HepG2 (cell line): ENCODE data around the gene DOCK2. TPM values are rescaled to one million over a fixed set of nuclear protein-coding genes. Genes with fewer than 3 reads are reported as not detected.
A peak's percentile ranks its signal among the peaks of the same experiment; 100 is the strongest.

Source experiments
- ATAC-seq: fragments of 200-7000 bp; cut with Tn5 transposase; 3 replicates; pipeline ENCODE4 v1.9.1; 2020; ENCODE audit warnings: mild to moderate bottlenecking, moderate library complexity
- BruUV-seq: library from RNA; stranded (reverse); fragments of 400-500 nt; replicated peaks from 2 replicates; lab custom pipeline; 2021; lab: Mats Ljungman, UMichigan
- CTCF ChIA-PET: fragments of 300-600 bp; formaldehyde crosslinking; extraction: SDS; loops from one replicate; lab custom pipeline; 2021; ENCODE audit warnings: low total read pairs, inconsistent platforms, low intra/inter-chr PET ratio; lab: Yijun Ruan, JAX
- POLR2A ChIA-PET: fragments of 350-600 bp; sonication (Branson Sonifier 250); formaldehyde crosslinking; loops from one replicate; lab custom pipeline; 2020; ENCODE audit warnings: antibody characterized with exemption, inconsistent platforms; lab: Yijun Ruan, JAX
- DNase-seq: peaks from one replicate; pipeline ENCODE4 v3.0.0-alpha.2; 2015; ENCODE audit warnings: low spot score
- FAIRE-seq: peaks from 3 replicates; lab custom pipeline; 2011; peaks lifted over from hg19 to GRCh38; lab: Jason Lieb, UNC
- H2AFZ ChIP-seq: one replicate; pipeline ENCODE4 v1.6.1; 2011; ENCODE audit warnings: low read length, inconsistent platforms
- H3K27ac ChIP-seq: fragments of 300-600 bp; 3 replicates; pipeline ENCODE4 v1.8.0; 2011; ENCODE audit warnings: mixed run types, mild to moderate bottlenecking, mixed read lengths, low read length, inconsistent platforms; ENCODE audit not compliant: insufficient read depth; ENCODE audit errors: extremely low read length
- H3K27me3 ChIP-seq, 2 experiments: fragments of 200-600 bp in 1 of 2; 2 replicates in 1 of 2; 3 replicates in 1 of 2; pipeline versions ENCODE4 v1.6.0 to v1.8.0; 2011; ENCODE audit warnings: low read length in 2 of 2, mild to moderate bottlenecking in 2 of 2, moderate library complexity in 2 of 2, inconsistent platforms in 1 of 2; ENCODE audit not compliant: insufficient read depth in 2 of 2, control insufficient read depth in 1 of 2
- H3K36me3 ChIP-seq, 2 experiments: fragments of 200-600 bp in 1 of 2; replicated peaks in 1 of 2; 2 replicates in 1 of 2; 3 replicates in 1 of 2; pipeline versions ENCODE4 v1.5.1 to v1.8.0; 2011; ENCODE audit warnings: low read length in 2 of 2, inconsistent platforms in 1 of 2; ENCODE audit not compliant: insufficient read depth in 2 of 2, control insufficient read depth in 1 of 2
- H3K4me1 ChIP-seq: 2 replicates; pipeline ENCODE4 v1.5.1; 2012; ENCODE audit warnings: low read length, inconsistent platforms; ENCODE audit not compliant: insufficient read depth
- H3K4me2 ChIP-seq: 2 replicates; pipeline ENCODE4 v1.6.0; 2011; ENCODE audit warnings: low read depth, low read length, inconsistent platforms
- H3K4me3 ChIP-seq, 3 experiments: fragments of 200-600 bp in 1 of 3; sonication (generic), shearing (Covaris generic) in 1 of 3; replicated peaks in 1 of 3; 2 replicates each; pipeline ENCODE4 v1.5.1; 2011 to 2016; ENCODE audit warnings: low read length in 3 of 3, inconsistent platforms in 2 of 3, low read depth in 2 of 3, mild to moderate bottlenecking in 2 of 3, control low read depth in 1 of 3, mixed read lengths in 1 of 3; ENCODE audit not compliant: insufficient read depth in 1 of 3
- H3K79me2 ChIP-seq: one replicate; pipeline ENCODE4 v1.6.1; 2011; ENCODE audit warnings: low read length, inconsistent platforms; ENCODE audit not compliant: insufficient read depth
- H3K9ac ChIP-seq: 2 replicates; pipeline ENCODE4 v1.6.0; 2011; ENCODE audit warnings: mild to moderate bottlenecking, low read depth, low read length, inconsistent platforms; ENCODE audit not compliant: insufficient read depth
- H3K9me3 ChIP-seq: 2 replicates; pipeline ENCODE4 v1.5.1; 2012; ENCODE audit warnings: mild to moderate bottlenecking, low read length
- H4K20me1 ChIP-seq: 2 replicates; pipeline ENCODE4 v1.6.0; 2011; ENCODE audit warnings: inconsistent platforms, mild to moderate bottlenecking, low read length, moderate library complexity; ENCODE audit not compliant: insufficient read depth
- CEBPB ChIP-seq: IDR thresholded peaks from 2 replicates; pipeline ENCODE4 v1.6.1; 2011; ENCODE audit warnings: low read depth, low read length, improper control_type of control experiment, borderline replicate concordance
- MAFF ChIP-seq: IDR thresholded peaks from 2 replicates; pipeline ENCODE4 v1.6.1; 2011; ENCODE audit warnings: low read depth, low read length, improper control_type of control experiment
- MAFK ChIP-seq, 2 experiments: IDR thresholded peaks in 1 of 2; conservative IDR thresholded peaks in 1 of 2; 2 replicates each; pipeline ENCODE4 v1.6.1; 2011; ENCODE audit warnings: improper control_type of control experiment in 2 of 2, low read length in 2 of 2
- PITX1 ChIP-seq: sonication (generic); formaldehyde crosslinking; IDR thresholded peaks from 2 replicates; pipeline ENCODE4 v1.5.1; 2020; ENCODE audit warnings: mild to moderate bottlenecking, missing genetic modification reagents
- REST ChIP-seq, 2 experiments: IDR thresholded peaks; 2 replicates each; pipeline ENCODE4 v1.6.1; 2011 to 2012; ENCODE audit warnings: low read length in 2 of 2, borderline replicate concordance in 1 of 2, low read depth in 1 of 2, mild to moderate bottlenecking in 1 of 2, moderate library complexity in 1 of 2
- ZBTB38 ChIP-seq: sonication (generic); formaldehyde crosslinking; IDR thresholded peaks from 2 replicates; pipeline ENCODE4 v1.5.1; 2020; ENCODE audit warnings: mild to moderate bottlenecking, missing genetic modification reagents
- WGBS: methylation state at CpG from one replicate; pipeline ENCODE4 v1.1.6; 2017; ENCODE audit warnings: low lambda C conversion rate; 5-methylcytosine and 5-hydroxymethylcytosine counted together
- in situ Hi-C: cut with HindIII; loops from 2 replicates; pipeline ENCODE4 v1.10.0; 2017; ENCODE audit warnings: low pct_unique_long_range_greater_than_20kb; ENCODE audit not compliant: extremely low pct_ligation_motif_present
- intact Hi-C: fragments of 100-400 bp; cut with micrococcal nuclease; formaldehyde crosslinking; loops from one replicate; pipeline ENCODE4 v1.10.0; 2022; ENCODE audit not compliant: unreplicated experiment
- polyA plus RNA-seq, 8 experiments: library from polyadenylated mRNA; depleted of rRNA in 3 of 8; stranded (reverse) in 7 of 8; unstranded in 1 of 8; fragments of >200 nt; fragmentation: Illumina TruSeq in 4 of 8; extraction: Trizol in 4 of 8; gene quantifications; 2 replicates each; pipeline versions ENCODE4 v1.2.1 to v1.2.3, GENCODE V29; 2011 to 2016; ENCODE audit warnings: low read depth in 4 of 8, missing spikeins in 1 of 8, mixed read lengths in 1 of 8; ENCODE audit not compliant: insufficient read depth in 1 of 8
- total RNA-seq, 5 experiments: library from RNA; depleted of rRNA; stranded (reverse); fragments of >200 nt; fragmentation: Illumina TruSeq; extraction: Trizol; gene quantifications; 2 replicates each; pipeline ENCODE4 v1.2.3, GENCODE V29; 2016; ENCODE audit warnings: low read depth in 1 of 5

DOCK2 gene
- total and polyA plus RNA-seq, 2 of the 13 experiments (the other 11 are each of a cell fraction or from before 2014, with no cell fraction given): not detected

- H3K4me3 ChIP-seq: no peak overlapping the region
- H3K27me3 ChIP-seq: no peaks in the 10 kb centered on the region
- ChIA-PET CTCF (no interaction called here), POLR2A (no interaction called here)
- intact Hi-C loops: no loop called here
- H4K20me1 ChIP-seq: no peaks in the 10 kb centered on the region
- 0% methylated on average over 2 of the region's 2 CpGs for WGBS
- ATAC-seq (no peak), DNase-seq (no peak), FAIRE-seq (no peak)
- H3K4me1 ChIP-seq: no peaks in the 10 kb centered on the region
- no peak overlapping the region for H3K9ac ChIP-seq
- H3K27ac ChIP-seq: no peak overlapping the region
- BruUV-seq: no TSS peak
- H3K79me2 ChIP-seq: no peaks in the 10 kb centered on the region
- no peaks in the 10 kb centered on the region for H3K9me3 ChIP-seq
- H3K4me2 ChIP-seq: no peak overlapping the region
- H2AFZ ChIP-seq: no peak overlapping the region
- in situ Hi-C loops: no loop called here
- H3K36me3 ChIP-seq: no peaks in the 10 kb centered on the region
- no peak for TF ChIP-seq PITX1
- TF ChIP-seq REST (IDR thresholded peaks at IDR 0.05; ENCODE audit: borderline replicate concordance in 1 of 2, low read depth in 1 of 2, low read length in 2 of 2): peak in 1 of 2 experiments; percentile 73; a peak in 3 of 4 replicates
These were observed 277.7 kb downstream of the DOCK2 start for GRCh38 chr5:169914766-169915165.

- ChIA-PET CTCF (no interaction called here), POLR2A (no interaction called here)
- peak; percentile 72; the same call in 1 of the 2 replicates for TF ChIP-seq CEBPB
- TF ChIP-seq ZBTB38: no peak
- peak in 1 of 2 experiments; percentile 42; a peak in 3 of 4 replicates for TF ChIP-seq MAFK (conservative IDR thresholded peaks at IDR 0.05 in 1 of 2, IDR thresholded peaks at IDR 0.05 in 1 of 2; ENCODE audit: low read length in 2 of 2)
- peak; percentile 28; the same call in 1 of the 2 replicates for TF ChIP-seq MAFF
- Histone ChIP-seq H2AFZ (no peak overlapping the region), H3K79me2 (no peaks in the 10 kb centered on the region), H3K4me3 (no peak overlapping the region), H3K4me2 (no peak overlapping the region), H3K4me1 (no peaks in the 10 kb centered on the region), H4K20me1 (no peaks in the 10 kb centered on the region), H3K36me3 (no peaks in the 10 kb centered on the region), H3K27me3 (no peaks in the 10 kb centered on the region), H3K9me3 (no peaks in the 10 kb centered on the region), H3K9ac (no peak overlapping the region), H3K27ac (no peak overlapping the region)
- no peak for ATAC-seq
- in situ Hi-C loops: no loop called here
- no peak for DNase-seq
- intact Hi-C loops: no loop called here
- FAIRE-seq: no peak
- WGBS: 7% methylated on average over 2 of the region's 2 CpGs
- no TSS peak for BruUV-seq
These were observed 280.4 kb downstream of the DOCK2 start for GRCh38 chr5:169917500-169917899.
